ENCODE results near the gene C5orf24. TPM values are rescaled to one million over a fixed set of nuclear protein-coding genes. Genes with fewer than 3 reads are reported as not detected.

The C5orf24 gene
- total RNA-seq, 1 experiment from 2014 or later, result 22.5 TPM

GRCh38 chr5:134824681-134825080 is 21.1 kb upstream of the C5orf24 start:
- Histone ChIP-seq H3K4ac (ENCODE audit: low read depth, low read length) (no peak overlapping the region), H2BK5ac (ENCODE audit: insufficient read length, low read length) (no peak overlapping the region), H3K9me3 (ENCODE audit: control insufficient read depth, low read depth, low read length) (no peaks in the 10 kb centered on the region), H3K4me1 (ENCODE audit: insufficient read depth, low read length) (no peaks in the 10 kb centered on the region), H2BK15ac (ENCODE audit: low read depth, low read length) (no peak overlapping the region), H4K5ac (ENCODE audit: insufficient read length, low read depth, low read length) (no peak overlapping the region), H3K27ac (ENCODE audit: insufficient read length, low read depth, low read length) (no peak overlapping the region), H3K27me3 (ENCODE audit: insufficient read depth, low read length) (no peaks in the 10 kb centered on the region), H4K20me1 (ENCODE audit: control insufficient read depth, insufficient read depth, insufficient read length) (no peaks in the 10 kb centered on the region), H3T11ph (ENCODE audit: low read length) (no peak overlapping the region), H3K14ac (ENCODE audit: insufficient read depth, low read length) (no peak overlapping the region), H4K8ac (replicated peaks; ENCODE audit: insufficient read length, low read depth, low read length) (no peak overlapping the region), H4K91ac (ENCODE audit: insufficient read length, low read depth, low read length) (no peak overlapping the region), H3K56ac (ENCODE audit: insufficient read length, low read depth, low read length) (no peak overlapping the region), H2BK12ac (ENCODE audit: insufficient read length, low read depth, low read length) (no peak overlapping the region), H2AFZ (ENCODE audit: low read length) (no peak overlapping the region), H2AK5ac (ENCODE audit: insufficient read length, low read length) (no peak overlapping the region), H3K23me2 (ENCODE audit: insufficient read length, low read depth, low read length, poor library complexity, severe bottlenecking) (no peaks in the 10 kb centered on the region), H3K79me2 (ENCODE audit: insufficient read depth, low read length) (no peaks in the 10 kb centered on the region), H2BK20ac (ENCODE audit: low read depth, low read length, poor library complexity, severe bottlenecking) (no peak overlapping the region), H3K18ac (ENCODE audit: insufficient read length, low read depth, low read length) (no peak overlapping the region), H2BK120ac (ENCODE audit: low read depth, low read length, poor library complexity, severe bottlenecking) (no peak overlapping the region), H3K4me2 (ENCODE audit: insufficient read depth, insufficient read length, low read length) (no peak overlapping the region), H3K23ac (ENCODE audit: insufficient read length, low read depth, low read length) (no peak overlapping the region), H3K9ac (ENCODE audit: extremely low read depth, insufficient read length, low read length) (no peak overlapping the region), H3K79me1 (ENCODE audit: insufficient read depth, low read depth, low read length, poor library complexity, severe bottlenecking) (no peaks in the 10 kb centered on the region)
- TF ChIP-seq CTCF (conservative IDR thresholded peaks at IDR 0.05), result no peak
- no peak for DNase-seq
- no peaks in the 10 kb centered on the region for H3K9me3 Mint-ChIP-seq
- H3K27me3 Mint-ChIP-seq (ENCODE audit: low read depth), result no peaks in the 10 kb centered on the region
- WGBS (ENCODE audit: extremely low coverage, insufficient read length, low lambda C conversion rate), result no CpG with 5 or more reads among the region's 1 CpG
- no peaks in the 10 kb centered on the region for H3K4me1 Mint-ChIP-seq
- no peak overlapping the region for H3K27ac Mint-ChIP-seq
- H3K36me3 Mint-ChIP-seq (ENCODE audit: insufficient read depth in 1 of 3, low read depth in 3 of 3), result peaks cover 9 to 86% (median 75%) of the 10 kb centered on the region in 3 experiments; a peak in 6 of 7 replicates
- no peak overlapping the region for H3K4me3 Mint-ChIP-seq

All from H9 (cell line).